HepG2 (cell line): ENCODE results near the gene LIME1. TPM values are rescaled to one million over a fixed set of nuclear protein-coding genes. Genes with fewer than 3 reads are reported as not detected.

Experiments used
- CCAR2 ChIP-seq: fragments of 200-400 bp; formaldehyde crosslinking; optimal IDR thresholded peaks from 2 replicates; pipeline ENCODE3; 2018; ENCODE audit warnings: low read depth, mild to moderate bottlenecking, low read length, moderate library complexity
- HCFC1 ChIP-seq: fragments of 150-350 bp; IDR thresholded peaks from 2 replicates; pipeline ENCODE4 v1.6.1; 2014; ENCODE audit warnings: low read depth, low read length
- HDAC2 ChIP-seq: sonication (generic); formaldehyde crosslinking; IDR thresholded peaks from 2 replicates; pipeline ENCODE4 v1.4.0; 2020; ENCODE audit warnings: missing genetic modification reagents
- HOXA7 ChIP-seq: sonication (generic); formaldehyde crosslinking; IDR thresholded peaks from 2 replicates; pipeline ENCODE4 v1.8.1; 2022; ENCODE audit warnings: mild to moderate bottlenecking, missing genetic modification reagents, moderate library complexity
- MNT ChIP-seq: fragments of 450-650 bp; IDR thresholded peaks from 2 replicates; pipeline ENCODE4 v1.6.1; 2016
- PAXIP1 ChIP-seq: sonication (generic); formaldehyde crosslinking; conservative IDR thresholded peaks from 2 replicates; pipeline ENCODE4 v1.4.0; 2020; ENCODE audit warnings: mild to moderate bottlenecking, missing genetic modification reagents, moderate library complexity
- PHF8 ChIP-seq: sonication (generic); formaldehyde crosslinking; IDR thresholded peaks from 2 replicates; pipeline ENCODE4 v1.5.0; 2020; ENCODE audit warnings: missing genetic modification reagents
- RXRA ChIP-seq: sonication (generic); formaldehyde crosslinking; IDR thresholded peaks from 2 replicates; pipeline ENCODE4 v1.5.1; 2020; ENCODE audit warnings: missing genetic modification reagents
- STAG1 ChIP-seq: sonication (generic); formaldehyde crosslinking; IDR thresholded peaks from 2 replicates; pipeline ENCODE4 v1.4.0; 2020; ENCODE audit warnings: missing genetic modification reagents
- THAP9 ChIP-seq: sonication (generic); formaldehyde crosslinking; IDR thresholded peaks from 2 replicates; pipeline ENCODE4; 2020; ENCODE audit warnings: missing genetic modification reagents, mild to moderate bottlenecking, borderline replicate concordance
- ZBTB42 ChIP-seq: sonication (generic); formaldehyde crosslinking; IDR thresholded peaks from 2 replicates; pipeline ENCODE4 v1.5.0; 2020; ENCODE audit warnings: mild to moderate bottlenecking, missing genetic modification reagents
- ZFAT ChIP-seq: sonication (generic); formaldehyde crosslinking; conservative IDR thresholded peaks from 2 replicates; pipeline ENCODE4 v1.8.1; 2023; ENCODE audit warnings: missing genetic modification reagents, inconsistent platforms
- ZNF205 ChIP-seq: IDR thresholded peaks from 2 replicates; pipeline ENCODE4 v1.6.1; 2018; ENCODE audit warnings: missing biosample characterization, missing genetic modification reagents
- ZNF317 ChIP-seq: sonication (generic); formaldehyde crosslinking; IDR thresholded peaks from 2 replicates; pipeline ENCODE4 v1.5.0; 2020; ENCODE audit warnings: mild to moderate bottlenecking, missing genetic modification reagents
- ZNF33B ChIP-seq: sonication (generic); formaldehyde crosslinking; IDR thresholded peaks from 2 replicates; pipeline ENCODE4 v1.5.1; 2020; ENCODE audit warnings: mild to moderate bottlenecking, missing genetic modification reagents
- ZNF432 ChIP-seq: sonication (generic); formaldehyde crosslinking; IDR thresholded peaks from 2 replicates; pipeline ENCODE4 v1.5.0; 2020; ENCODE audit warnings: missing genetic modification reagents, mild to moderate bottlenecking, borderline replicate concordance
- ZNF546 ChIP-seq: sonication (generic); formaldehyde crosslinking; conservative IDR thresholded peaks from 2 replicates; pipeline ENCODE4 v1.8.1; 2023; ENCODE audit warnings: mild to moderate bottlenecking, missing genetic modification reagents
- ZNF562 ChIP-seq: sonication (generic); formaldehyde crosslinking; IDR thresholded peaks from 2 replicates; pipeline ENCODE4 v1.8.0; 2022; ENCODE audit warnings: missing genetic modification reagents, borderline replicate concordance
- ZNF775 ChIP-seq: sonication (generic); formaldehyde crosslinking; IDR thresholded peaks from 2 replicates; pipeline ENCODE4 v1.4.0; 2020; ENCODE audit warnings: missing genetic modification reagents, mild to moderate bottlenecking, moderate library complexity, borderline replicate concordance
- ZUFSP ChIP-seq: sonication (generic); formaldehyde crosslinking; IDR thresholded peaks from 2 replicates; pipeline ENCODE4 v1.9.0; 2021; ENCODE audit warnings: missing genetic modification reagents, mild to moderate bottlenecking, borderline replicate concordance
- polyA plus RNA-seq, 8 experiments: library from polyadenylated mRNA; depleted of rRNA in 3 of 8; stranded (reverse) in 7 of 8; unstranded in 1 of 8; fragments of >200 nt; fragmentation: Illumina TruSeq in 4 of 8; extraction: Trizol in 4 of 8; gene quantifications; 2 replicates each; pipeline versions ENCODE4 v1.2.1 to v1.2.3, GENCODE V29; 2011 to 2016; ENCODE audit warnings: low read depth in 4 of 8, missing spikeins in 1 of 8, mixed read lengths in 1 of 8; ENCODE audit not compliant: insufficient read depth in 1 of 8
- total RNA-seq, 5 experiments: library from RNA; depleted of rRNA; stranded (reverse); fragments of >200 nt; fragmentation: Illumina TruSeq; extraction: Trizol; gene quantifications; 2 replicates each; pipeline ENCODE4 v1.2.3, GENCODE V29; 2016; ENCODE audit warnings: low read depth in 1 of 5

Gene LIME1
- total and polyA plus RNA-seq, 2 of the 13 experiments (the other 11 are each of a cell fraction or from before 2014, with no cell fraction given) = 13.0 to 61.5 TPM

- TF ChIP-seq THAP9 (CRISPR knock-in tag) (peak; percentile 52; the same call in 1 of the 2 replicates), ZNF775 (CRISPR knock-in tag) (no peak), ZNF205 (peak; percentile 65; the same call in 1 of the 2 replicates), ZNF546 (no peak), MNT (no peak), HDAC2 (CRISPR knock-in tag) (no peak), RXRA (CRISPR knock-in tag) (peak; percentile 9), PHF8 (CRISPR knock-in tag) (peak; percentile 29; the same call in 1 of the 2 replicates), PAXIP1 (CRISPR knock-in tag) (peak; percentile 57; the same call in 1 of the 2 replicates), ZNF562 (no peak), CCAR2 (no peak), HCFC1 (no peak), ZNF317 (no peak), ZFAT (CRISPR knock-in tag) (no peak), STAG1 (CRISPR knock-in tag) (no peak), HOXA7 (CRISPR knock-in tag) (no peak), ZUFSP (CRISPR knock-in tag) (no peak), ZNF432 (CRISPR knock-in tag) (no peak), ZBTB42 (CRISPR knock-in tag) (no peak), ZNF33B (CRISPR knock-in tag) (no peak)
Measured at GRCh38 chr20:63744574-63745423, 8.3 kb downstream of the LIME1 start (continued).
